Stimulated activated CD8-positive, alpha-beta memory T cell treated with anti-CD3 and anti-CD28 coated beads, Interleukin-7, amount 100 ng/mL, for 4 hours (primary cell): Measurements from ENCODE around the gene SERPINA9.
A peak's percentile ranks its signal among the peaks of the same experiment; 100 is the strongest.
"Not testable (repeated sequence)": the region's sequence is repeated elsewhere in the genome, so short reads cannot be mapped to it uniquely, and the experiment has no call there.

Experiments used
- DNase-seq, 2 donors: peaks; one replicate each; pipeline ENCODE4 v3.0.0-alpha.2; 2020; ENCODE audit warnings: low read depth in 2 of 2

Gene SERPINA9

DNA sequence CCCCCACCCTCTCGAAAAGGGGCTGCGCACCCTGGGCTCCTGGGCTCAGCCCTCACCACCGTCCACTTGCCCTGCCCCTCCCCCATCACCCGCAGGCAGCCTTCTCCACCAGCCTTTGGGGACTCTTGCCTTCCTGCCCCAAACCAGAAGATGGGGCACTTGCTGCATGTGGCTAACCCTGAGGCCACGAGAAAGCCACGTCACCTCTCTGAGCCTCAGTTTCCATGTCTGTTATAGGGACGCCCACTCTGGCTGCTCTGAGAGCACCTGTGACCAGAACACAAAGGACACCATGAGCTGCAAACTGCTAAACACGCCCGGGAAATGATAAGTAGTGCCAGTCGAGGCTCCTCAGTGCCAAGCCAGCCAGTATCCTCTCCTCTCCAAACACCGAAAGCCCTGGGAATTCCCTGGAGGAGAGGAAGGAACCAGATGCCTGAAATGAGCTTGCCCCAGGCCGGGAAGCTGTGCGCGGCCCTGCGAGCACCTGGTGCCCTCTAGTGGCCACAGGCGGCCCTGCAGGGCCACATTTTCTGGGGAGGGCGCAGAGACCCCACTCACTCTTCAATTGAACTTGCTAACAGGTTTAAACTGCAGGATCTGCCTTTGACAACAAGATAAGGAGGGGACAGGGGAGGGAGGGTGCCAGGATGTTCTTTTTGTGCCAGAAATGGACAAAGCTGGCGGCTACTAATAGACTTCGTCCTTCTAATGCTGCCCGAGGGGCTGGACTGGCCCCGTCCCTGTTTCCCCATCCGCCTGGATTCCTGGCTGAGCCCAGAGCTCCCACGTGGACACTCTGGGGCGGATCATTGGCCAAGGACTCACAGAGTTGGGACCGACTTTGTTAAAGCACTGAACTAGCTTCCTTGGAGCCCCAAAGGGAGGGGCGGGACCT is 10.2 kb upstream of the SERPINA9 start:
- DNase-seq: peak in 1 of 2 donors; percentile 3

DNA sequence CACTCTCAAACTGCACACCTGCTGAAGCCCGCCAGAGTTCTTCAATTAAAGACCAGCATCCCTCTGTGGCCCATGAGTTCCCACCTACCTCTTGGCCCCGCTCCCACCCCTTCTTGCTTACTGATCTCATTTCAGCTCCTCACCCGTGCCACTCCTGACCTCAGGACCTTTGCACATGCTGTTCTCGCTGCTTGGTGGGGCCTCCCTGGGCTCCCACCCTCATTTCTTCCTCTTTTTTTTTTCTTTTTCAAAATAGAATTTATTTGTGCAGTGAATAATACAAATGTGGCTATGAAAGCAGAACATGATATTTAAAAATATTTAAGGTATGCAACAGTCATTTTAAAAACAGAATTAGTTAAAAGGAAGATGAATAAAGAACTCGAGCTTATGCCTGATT is 8.5 kb upstream of the SERPINA9 start:
- no peak for DNase-seq

DNA sequence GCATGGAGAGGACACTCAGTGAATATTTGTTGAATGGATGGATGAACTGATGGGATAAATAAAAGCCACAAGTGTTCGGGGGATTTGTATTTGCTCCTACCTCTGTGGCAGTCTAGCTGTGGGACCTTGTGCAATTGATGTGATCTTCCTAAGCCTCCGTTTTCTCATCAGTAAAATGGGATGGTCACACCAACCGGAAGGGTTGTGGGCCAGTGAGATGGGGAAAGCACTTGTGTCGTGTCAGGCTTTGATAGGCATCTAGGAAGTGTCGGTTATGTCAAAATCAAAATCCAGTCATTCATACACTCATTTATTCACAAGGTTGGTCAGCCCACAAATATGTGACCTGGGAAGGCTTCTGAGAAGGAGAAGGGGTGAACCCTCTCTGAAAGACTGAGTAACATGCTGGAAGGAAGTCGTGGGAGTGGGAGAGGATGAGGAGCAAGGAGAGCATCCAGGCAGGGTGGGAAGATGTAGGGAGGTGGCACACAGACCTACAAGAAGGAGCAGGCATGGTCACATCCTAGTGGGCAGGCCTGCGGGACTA is 7.8 kb upstream of the SERPINA9 start:
- no peak for DNase-seq

DNA sequence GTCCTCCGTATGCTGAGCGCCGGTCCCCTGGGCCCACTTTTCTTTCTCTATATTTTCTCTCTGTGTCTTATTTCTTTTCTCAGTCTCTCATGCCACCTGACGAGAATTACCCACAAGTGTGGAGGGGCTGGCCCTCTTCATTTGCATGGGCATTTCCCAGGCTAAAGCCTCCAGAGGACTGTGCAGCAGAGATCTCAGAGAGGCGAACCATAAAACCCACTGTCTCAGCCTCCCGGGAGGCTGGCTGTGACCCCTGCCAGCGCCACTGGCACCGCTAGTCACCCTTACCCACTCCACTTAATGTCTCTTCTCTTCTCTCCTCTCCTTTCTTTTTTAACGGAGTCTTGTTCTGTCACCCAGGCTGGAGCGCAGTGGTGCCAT is 7.1 kb upstream of the SERPINA9 start:
- DNase-seq: no peak

DNA sequence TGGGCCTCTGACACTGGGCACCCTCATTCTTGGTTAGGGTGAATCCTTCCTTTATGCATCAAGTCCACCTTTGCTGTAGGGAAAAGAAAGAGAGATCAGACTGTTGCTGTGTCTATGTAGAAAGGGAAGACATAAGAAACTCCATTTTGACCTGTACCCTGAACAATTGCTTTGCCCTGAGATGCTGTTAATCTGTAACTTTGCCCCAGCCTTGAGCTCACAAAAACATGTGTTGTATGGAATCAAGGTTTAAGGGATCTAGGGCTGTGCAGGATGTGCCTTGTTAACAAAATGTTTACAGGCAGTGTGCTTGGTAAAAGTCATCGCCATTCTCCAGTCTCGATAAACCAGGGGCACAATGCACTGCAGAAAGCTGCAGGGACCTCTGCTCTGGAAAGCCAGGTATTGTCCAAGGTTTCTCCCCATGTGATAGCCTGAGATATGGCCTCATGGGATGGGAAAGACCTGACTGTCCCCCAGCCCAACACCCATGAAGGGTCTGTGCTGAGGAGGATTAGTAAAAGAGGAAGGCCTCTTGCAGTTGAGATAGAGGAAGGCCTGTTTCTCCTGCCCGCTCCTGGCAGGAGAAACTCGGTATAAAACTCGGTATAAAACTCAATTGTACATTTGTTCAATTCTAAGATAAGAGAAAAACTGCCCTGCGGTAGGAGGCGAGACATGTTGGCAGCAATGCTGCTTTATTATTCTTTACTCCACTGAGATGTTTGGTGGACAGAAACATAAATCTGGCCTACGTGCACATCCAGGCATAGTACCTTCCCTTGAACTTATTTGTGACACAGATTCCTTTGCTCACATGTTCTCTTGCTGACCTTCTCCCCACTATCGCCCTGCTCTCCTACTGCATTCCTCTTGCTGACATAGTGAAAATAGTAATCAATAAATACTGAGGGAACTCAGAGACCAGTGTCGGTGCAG is 6.4 kb upstream of the SERPINA9 start:
- DNase-seq: not testable (repeated sequence)

DNA sequence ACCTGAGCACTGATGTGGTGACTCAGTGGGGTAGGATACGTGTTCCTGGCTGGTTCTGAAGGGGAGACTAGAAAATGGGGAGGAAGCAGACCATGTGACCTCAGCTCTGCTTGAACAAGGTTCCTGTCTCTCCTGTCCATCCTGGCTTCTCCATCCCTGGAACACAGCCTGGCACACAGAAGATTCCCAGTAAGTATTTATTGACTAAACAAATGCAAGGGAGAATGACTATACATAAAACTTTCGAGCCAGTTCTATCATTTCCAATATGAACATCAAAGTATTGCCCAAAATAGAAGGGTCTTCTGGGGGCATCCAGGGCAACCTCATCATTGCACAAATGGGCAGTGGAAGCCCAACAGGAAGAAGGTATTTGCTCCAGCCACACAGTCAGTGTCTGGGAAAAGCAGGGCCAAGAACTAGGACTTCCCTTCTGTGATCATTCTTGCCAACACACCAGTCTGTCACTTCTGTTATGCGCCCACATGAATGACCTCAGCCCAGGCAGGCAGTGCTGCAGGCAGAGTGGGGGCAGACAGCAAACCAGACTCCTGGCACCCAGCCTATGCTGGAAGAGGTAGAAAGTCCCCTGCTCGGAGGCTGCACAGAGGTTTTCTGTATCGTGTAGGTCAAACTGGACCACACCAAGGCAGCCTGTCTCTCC is 5.6 kb upstream of the SERPINA9 start:
- no peak for DNase-seq

DNA sequence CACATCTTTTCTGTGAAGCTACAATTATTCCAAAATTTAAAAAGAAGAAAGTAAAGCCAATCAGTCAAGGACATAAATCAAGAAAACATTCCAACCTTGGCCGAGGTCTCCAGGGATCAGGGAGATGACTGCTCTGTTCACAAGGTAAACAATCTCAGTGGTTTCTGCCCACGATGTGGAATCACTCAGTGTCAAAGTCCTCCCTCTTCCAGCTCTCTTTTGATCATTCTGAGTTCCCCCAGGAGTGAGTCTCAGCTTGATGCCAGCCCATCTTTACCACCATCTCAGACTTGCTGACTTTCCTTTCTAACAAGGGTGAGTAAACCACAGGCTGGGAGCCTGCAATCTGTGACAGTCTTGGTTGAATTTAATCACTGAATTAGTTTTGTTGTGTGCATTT is 4.8 kb upstream of the SERPINA9 start:
- DNase-seq: no peak

DNA sequence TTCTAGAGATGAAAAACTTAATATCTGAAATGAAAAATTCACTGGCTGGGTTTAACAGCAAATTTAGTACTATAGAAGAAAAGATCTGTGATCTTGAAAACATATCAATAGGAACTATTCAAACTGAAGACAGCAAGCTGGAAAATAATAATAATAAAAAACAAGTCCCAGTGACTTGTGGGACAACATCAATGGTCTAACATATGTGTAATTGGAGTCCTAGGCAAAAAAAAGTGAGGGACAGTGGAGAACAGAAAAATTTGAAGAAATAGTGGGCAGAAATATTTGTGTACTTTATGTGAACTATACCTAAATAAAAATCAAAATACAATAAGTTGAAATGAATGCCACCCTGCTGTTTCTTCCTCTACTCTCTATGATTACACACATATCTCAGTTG is 2.4 kb upstream of the SERPINA9 start:
- DNase-seq: no peak

DNA sequence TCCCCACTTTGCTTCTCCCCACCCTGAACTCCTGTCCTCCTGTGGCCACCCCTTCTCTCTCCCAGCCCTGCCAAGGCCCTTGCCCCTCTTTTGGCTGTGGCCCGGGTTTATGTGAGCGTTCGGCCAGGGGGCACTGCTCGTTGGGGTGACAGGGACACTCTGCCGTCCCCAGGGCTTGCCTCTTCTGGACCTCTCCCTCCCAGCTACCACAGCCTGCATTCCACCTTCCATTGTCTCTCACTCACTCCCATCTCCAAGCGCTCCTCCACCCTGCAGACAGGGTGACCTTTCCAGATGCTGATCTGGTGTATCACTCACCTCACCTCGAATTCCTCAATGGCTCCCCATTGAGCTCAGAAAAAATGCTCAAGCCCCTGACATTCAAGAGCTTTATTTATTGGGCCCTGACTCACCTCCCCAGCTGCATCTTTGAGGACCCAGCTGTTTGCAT is 1.4 kb downstream of the SERPINA9 start:
- no peak for DNase-seq

DNA sequence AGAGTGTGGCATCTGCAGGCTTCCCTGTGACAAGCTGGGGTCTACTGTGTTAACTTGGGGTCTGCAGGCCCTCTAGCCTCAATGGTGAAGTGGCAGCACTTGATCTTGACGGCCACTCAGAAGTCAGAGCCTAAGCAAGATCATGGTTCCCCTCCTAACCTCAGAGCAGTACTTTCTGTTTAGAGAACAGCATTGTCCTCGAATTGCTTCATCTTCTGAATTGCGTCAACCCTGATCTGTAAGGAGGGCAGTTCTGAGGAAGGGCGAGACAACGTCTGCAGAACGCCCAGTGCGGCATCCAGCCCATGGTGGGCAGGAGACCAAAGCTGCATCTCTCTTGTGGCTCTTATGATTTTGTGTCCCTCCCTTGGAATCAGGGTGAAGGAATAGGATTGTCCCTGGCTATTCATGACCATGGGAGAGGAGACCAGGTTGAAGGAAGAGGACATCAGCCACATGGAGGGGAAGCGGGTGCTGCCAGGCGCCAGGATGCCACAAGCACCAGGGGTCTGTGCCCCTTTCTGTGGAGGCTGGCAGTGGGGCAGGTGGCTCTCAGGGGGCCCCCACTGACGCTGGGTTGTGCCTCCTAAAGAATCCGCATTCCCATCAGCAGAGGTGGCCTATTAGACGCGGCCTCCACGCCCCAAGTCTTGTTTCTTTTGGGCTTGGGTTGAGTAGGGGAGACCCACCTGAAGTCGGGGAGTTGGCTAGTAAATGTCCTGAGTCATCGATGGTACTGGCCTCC is 2.2 kb downstream of the SERPINA9 start:
- DNase-seq: no peak

DNA sequence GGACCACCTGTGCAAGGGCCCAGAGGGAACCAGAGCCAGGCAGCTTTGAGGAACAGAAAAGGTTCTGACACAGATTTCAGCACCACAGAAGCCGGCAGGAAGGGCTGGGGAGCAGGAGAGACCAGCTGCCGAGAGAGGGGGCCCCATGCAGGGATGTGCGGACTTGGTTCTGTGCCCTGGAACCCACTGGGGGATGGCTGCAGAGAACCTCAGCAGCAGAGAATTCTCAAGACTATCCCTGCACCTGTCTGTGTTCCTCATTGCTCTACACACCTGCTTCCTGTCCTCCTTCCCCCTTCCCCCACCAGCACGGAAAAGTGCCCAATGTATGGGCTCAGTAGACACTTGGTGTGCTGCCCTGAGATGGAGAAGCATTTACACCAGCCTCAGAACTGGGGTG is 3.2 kb downstream of the SERPINA9 start:
- no peak for DNase-seq

DNA sequence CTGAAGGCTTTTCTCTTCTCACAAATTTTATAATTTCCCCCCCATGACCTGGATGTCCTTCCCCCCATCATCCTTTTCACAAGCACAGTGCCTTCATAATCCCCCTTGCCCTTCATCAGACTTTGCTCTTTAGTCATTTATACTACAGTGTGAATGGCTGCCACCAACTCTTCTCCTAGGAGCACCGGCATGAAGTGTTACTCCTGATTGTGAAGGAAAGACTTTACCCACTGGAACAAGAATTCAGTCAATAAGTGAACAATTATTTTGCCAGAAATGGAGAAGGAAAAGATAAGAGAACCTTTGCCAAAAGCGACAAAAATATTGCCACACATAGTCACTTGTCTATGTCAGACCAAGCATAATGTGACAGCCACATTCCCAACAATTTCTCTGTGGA is 5.0 kb downstream of the SERPINA9 start:
- DNase-seq: no peak

DNA sequence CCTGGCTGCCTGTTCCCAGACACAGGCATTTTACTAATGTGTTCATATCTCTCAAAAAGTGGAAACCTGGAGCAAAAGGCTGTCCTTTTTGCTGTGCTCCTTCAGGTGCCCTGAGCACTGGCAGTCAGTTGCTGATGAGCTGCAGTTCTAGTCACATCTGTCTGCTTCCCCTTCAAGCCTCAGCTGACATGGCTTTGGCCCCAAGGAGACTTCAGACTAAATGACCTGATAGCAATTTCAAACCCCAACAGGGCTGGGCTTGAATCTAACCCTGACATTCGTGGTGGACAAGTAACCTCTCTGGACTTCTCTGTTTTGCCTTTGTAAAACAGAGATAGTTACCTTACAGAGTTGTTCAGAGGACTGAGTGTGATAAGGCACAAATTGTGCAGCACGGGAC is 5.7 kb downstream of the SERPINA9 start:
- no peak for DNase-seq

DNA sequence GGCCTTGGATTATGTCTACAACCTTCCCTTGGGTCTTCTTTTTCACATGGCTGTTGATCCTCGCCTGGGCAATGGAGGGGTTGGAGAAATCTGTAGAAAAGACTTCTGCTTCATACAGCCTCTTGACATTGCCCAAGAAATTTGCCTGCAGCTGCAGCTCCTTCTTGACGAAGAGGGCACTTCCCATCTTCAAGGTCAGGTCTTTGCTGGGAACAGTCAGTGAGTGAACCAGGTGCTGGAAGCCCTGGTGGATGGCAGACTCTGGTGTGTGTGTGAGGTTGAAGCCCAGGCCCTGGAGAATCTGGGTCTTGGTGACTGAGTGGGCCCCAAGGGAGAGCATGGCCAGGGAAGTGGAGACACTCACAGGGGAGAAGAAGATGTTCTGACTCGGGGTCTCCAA is 6.7 kb downstream of the SERPINA9 start:
- no peak for DNase-seq

DNA sequence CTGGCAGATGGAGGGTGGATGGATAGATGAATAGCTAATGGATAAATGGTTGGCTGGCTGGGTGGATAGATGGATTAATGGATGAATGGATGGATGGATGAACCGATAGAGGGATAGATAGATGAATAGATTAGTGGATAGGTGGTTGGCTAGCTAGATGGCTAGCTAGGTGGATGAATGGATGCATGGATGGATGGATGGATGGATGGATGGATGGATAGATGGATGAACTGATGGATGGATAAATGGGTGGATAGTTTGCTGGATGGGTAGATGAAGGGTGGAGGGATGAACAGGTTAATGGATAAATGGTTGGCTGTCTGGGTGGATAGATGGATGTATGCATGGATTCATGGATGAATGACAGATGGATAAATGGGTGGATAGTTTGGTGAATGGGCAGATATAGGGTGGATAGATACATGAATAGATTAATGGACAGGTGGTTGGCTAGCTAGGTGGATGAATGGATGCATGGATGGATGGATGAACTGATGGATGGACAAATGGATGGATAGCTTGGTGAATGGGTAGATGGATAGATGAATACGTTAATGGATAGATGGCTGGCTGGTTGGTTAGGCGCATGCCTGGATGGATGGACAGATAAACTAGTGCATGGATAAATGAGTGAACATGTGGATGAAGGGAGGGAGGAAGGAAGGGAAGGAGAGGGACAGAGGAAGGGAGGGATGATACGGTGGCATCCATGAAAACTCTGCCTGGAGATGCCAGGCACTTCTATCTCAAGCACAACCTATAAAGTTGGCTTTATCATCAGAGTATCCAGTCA is 8.1 kb downstream of the SERPINA9 start:
- DNase-seq: no peak

DNA sequence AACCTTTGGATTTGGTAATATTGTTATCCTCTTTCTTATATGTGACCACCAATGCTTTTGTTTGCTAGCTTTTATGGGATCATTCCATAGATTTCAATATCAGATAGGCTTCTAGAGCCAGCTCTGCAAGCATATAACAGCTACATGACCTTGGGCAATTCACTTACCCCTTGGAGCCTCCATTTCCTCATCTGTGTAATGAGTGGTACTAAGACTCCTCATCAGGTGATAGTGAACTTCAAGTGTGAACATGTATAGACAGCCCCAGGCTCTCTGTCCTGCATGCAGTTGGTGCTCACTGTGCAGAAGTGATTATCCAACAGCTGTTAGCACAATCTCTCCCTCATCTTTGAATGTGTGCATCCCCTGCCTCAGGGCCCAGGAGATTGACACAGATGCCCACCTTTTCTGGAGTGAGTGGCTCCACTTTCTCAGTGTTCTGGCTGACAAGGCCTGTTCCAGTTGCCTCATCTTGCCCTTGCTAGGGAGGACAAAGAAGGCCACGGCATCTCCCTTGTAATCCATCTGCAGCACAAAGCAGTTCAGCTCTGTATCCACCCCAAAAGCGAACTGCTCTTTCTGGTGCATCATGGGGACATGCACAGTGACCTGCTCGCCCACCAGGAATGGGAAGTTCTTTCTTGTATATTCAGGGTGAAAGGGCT is 9.2 kb downstream of the SERPINA9 start:
- DNase-seq: no peak

DNA sequence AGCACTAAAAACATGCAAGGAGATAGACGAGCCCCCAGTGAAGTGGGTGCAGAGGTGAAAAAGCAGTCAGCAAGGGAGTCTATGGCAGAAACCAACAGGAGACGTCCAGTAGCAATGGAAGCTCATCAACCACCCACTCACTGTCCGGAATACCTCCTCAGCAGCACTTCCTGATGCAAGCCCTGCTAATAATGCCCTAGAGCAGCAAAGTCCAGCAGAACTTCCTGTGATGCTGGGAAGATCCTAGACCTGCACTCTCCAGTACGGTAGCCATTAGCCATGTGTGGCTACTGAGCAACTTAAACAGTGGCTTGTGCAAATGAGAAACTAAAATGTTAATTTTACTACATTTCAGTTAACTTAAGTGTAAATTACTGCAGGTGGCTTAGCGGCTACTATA is 11.0 kb downstream of the SERPINA9 start:
- no peak for DNase-seq

DNA sequence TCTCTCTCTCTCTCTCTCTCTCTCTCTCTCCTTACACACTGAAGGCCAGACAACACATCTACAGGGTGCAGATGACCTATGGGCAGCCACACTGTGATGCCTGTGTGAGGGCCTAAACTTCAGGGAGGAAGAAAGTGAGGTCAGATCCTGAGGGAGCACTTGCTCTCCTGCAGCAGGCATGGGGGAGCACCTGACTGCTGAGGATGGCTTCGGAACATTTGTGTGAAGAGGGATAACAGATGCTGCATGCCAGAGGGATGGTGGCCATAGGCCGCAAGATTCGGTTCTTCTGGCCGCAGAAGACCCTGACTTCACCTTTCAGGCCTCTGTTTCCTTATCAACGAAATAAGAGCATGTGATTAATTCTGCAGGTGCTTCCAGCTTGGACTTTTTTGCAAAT is 11.7 kb downstream of the SERPINA9 start:
- no peak for DNase-seq

DNA sequence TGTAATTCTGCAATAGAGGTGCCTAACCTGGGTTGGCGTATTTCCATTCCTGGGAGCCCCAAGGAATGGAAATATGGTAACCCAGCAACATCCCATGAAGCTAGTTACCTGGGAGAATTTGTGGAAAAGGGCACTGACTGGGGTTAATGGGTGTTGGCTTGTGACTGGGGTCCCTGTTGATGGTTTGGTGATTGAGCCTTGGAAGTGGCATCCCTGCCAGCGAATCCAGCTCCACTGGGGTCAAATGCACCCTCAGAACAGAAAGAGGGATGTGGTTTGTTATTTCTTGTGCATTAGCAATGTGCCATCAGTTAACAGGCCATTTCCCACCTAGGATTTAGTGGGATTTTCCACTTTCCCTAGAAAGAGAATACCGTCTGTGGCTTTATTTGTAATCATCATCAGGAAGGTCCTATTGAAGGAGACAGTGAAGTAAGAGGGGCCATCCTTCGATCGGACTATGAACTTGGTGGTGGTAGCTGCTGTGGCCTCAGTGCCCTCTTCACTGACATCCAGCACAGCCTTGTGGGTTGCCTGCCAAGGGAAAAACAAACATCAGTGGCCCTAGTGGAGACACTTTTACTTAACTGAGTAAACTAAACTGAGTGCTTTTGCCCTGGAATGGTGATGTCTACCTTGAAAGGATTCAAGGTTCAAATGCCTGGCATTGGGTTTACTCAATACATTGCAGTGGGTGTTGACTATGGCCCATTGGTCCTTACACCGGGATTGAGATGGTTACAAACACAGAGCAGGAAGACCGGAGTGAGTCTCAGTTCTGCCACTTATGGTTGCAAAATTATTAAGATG is 13.0 kb downstream of the SERPINA9 start:
- DNase-seq: no peak
